ENCODE measurements around the gene WDFY2. TPM values are rescaled to one million over a fixed set of nuclear protein-coding genes. Genes with fewer than 3 reads are reported as not detected.

Gene WDFY2
- total and polyA plus RNA-seq, 2 experiments from 2014 or later: 6.9 to 14.2 TPM

DNA sequence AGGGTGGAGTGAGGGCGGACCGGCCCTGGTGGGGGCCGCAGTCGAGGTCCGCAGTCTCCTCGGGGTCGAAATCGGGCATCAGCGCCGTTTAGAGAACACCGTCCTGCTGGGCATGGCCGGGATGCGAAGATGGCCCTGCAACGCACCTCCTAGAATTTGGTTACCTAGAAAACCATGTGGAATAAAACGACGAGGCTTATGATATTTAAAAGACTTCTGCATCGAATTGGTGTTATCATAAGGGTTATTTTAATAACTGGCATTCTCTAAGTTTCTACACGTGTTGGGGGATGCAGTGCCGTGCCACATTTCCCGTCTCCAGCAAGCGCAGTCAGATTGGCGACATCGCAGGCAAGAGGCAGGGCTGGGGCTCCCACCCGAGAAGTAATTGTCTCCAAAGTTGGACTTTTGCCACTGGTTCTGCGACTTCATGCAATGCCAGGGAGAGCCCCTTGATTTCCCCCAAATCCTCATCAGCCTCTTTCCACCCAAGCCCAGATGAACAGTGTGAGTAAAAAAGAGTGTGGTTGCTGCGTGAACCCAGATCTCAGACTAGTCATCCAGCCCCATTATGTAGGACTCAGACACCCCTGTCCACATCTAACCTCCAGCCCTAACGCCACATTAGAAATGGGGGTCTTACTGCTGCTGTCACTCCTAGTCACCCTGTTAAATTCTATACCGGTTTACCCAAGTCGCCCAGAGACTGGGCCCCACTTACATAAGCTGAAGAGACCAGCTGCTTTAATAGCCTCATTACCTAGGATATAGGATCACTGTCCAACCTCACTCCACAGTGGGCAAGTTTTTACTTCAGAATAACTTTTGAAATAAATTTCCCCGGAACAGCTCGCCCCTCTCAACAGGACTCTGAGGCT is 220.3 kb downstream of the WDFY2 start:
- Histone ChIP-seq H2AFZ (peak overlapping the region; percentile 77), H3K4me3 (peak overlapping the region; percentile 85), H3K27ac (peak overlapping the region; percentile 88), H3K9me2 (ENCODE audit: insufficient read depth) (no peaks in the 10 kb centered on the region), H3F3A (ENCODE audit: insufficient read depth) (peaks cover 25% of the 10 kb centered on the region), H3K4me1 (ENCODE audit: insufficient read depth) (peaks cover 17% of the 10 kb centered on the region), H3K36me3 (ENCODE audit: low read depth) (no peaks in the 10 kb centered on the region), H3K27me3 (replicated peaks; ENCODE audit: insufficient read depth) (no peaks in the 10 kb centered on the region), H3K79me2 (ENCODE audit: insufficient read depth) (no peaks in the 10 kb centered on the region), H3K4me2 (ENCODE audit: unreplicated experiment) (peak overlapping the region; percentile 87), H4K20me1 (ENCODE audit: insufficient read depth) (no peaks in the 10 kb centered on the region), H3K9ac (peak overlapping the region; percentile 91), H3K9me3 (ENCODE audit: low read depth) (no peaks in the 10 kb centered on the region)
- 10 to 13% methylated on average over 31 of the region's 31 CpGs for WGBS, 2 experiments (ENCODE audit: low coverage in 1 of 2, low lambda C conversion rate in 2 of 2, missing lambda C conversion rate in 2 of 2)
- DNase-seq: peak; percentile 40
- no peak for TF ChIP-seq EZH2phosphoT487 (IDR thresholded peaks at IDR 0.05; ENCODE audit: insufficient read depth, low read depth)
- no peak for TF ChIP-seq EZH2 (IDR thresholded peaks at IDR 0.05; ENCODE audit: insufficient read depth, poor library complexity, severe bottlenecking)
- in situ Hi-C loops (cut with MboI): no loop called here

DNA sequence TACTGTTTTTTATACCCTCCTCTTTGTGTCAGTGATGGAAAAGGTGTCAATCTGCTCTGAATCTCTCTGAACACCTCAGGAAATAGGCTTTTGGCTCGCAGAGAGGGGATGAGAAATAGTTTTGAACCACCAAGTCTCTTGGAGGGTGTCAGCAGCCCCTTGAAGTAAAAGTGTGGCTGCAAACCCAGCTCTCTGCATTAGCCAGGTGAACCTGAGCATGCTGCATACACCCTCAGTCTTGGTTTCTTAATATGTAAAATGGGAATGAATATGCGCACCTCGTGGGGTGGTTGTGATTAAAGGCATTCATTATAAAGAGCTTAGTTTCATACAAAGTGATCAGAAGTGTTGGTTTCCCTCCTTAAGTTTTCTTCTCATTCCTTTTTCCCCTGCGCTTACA is 221.1 kb downstream of the WDFY2 start:
- Histone ChIP-seq H3K27me3 (replicated peaks; ENCODE audit: insufficient read depth) (no peaks in the 10 kb centered on the region), H3K9me3 (ENCODE audit: low read depth) (no peaks in the 10 kb centered on the region), H3K27ac (no peak overlapping the region), H3K36me3 (ENCODE audit: low read depth) (no peaks in the 10 kb centered on the region), H4K20me1 (ENCODE audit: insufficient read depth) (no peaks in the 10 kb centered on the region), H3K9me2 (ENCODE audit: insufficient read depth) (no peaks in the 10 kb centered on the region), H3K79me2 (ENCODE audit: insufficient read depth) (no peaks in the 10 kb centered on the region), H2AFZ (no peak overlapping the region), H3F3A (ENCODE audit: insufficient read depth) (peaks cover 25% of the 10 kb centered on the region), H3K9ac (no peak overlapping the region), H3K4me2 (ENCODE audit: unreplicated experiment) (peak overlapping the region; percentile 87), H3K4me3 (peak overlapping the region; percentile 85; the same call in 1 of the 2 replicates), H3K4me1 (ENCODE audit: insufficient read depth) (peaks cover 17% of the 10 kb centered on the region)
- TF ChIP-seq EZH2 (IDR thresholded peaks at IDR 0.05; ENCODE audit: insufficient read depth, poor library complexity, severe bottlenecking): no peak
- no peak for TF ChIP-seq EZH2phosphoT487 (IDR thresholded peaks at IDR 0.05; ENCODE audit: insufficient read depth, low read depth)
- no peak for DNase-seq
- in situ Hi-C loops (cut with MboI): no loop called here
- 96 to 99% methylated on average over 4 of the region's 4 CpGs for WGBS, 2 experiments (ENCODE audit: low coverage in 1 of 2, low lambda C conversion rate in 2 of 2, missing lambda C conversion rate in 2 of 2)

GRCh38 chr13:51805925-51806324 is 221.7 kb downstream of the WDFY2 start:
- H3K9ac ChIP-seq: no peak overlapping the region
- H3K79me2 ChIP-seq (ENCODE audit: insufficient read depth): no peaks in the 10 kb centered on the region
- H3K27ac ChIP-seq: no peak overlapping the region
- no peaks in the 10 kb centered on the region for H3K9me2 ChIP-seq (ENCODE audit: insufficient read depth)
- in situ Hi-C loops (cut with MboI): no loop called here
- H3F3A ChIP-seq (ENCODE audit: insufficient read depth): peaks cover 25% of the 10 kb centered on the region
- peaks cover 17% of the 10 kb centered on the region for H3K4me1 ChIP-seq (ENCODE audit: insufficient read depth)
- no peaks in the 10 kb centered on the region for H4K20me1 ChIP-seq (ENCODE audit: insufficient read depth)
- TF ChIP-seq EZH2 (IDR thresholded peaks at IDR 0.05; ENCODE audit: insufficient read depth, poor library complexity, severe bottlenecking) (no peak), EZH2phosphoT487 (IDR thresholded peaks at IDR 0.05; ENCODE audit: insufficient read depth, low read depth) (no peak)
- WGBS, 2 experiments (ENCODE audit: low coverage in 1 of 2, low lambda C conversion rate in 2 of 2, missing lambda C conversion rate in 2 of 2): 65 to 76% methylated on average over 2 of the region's 2 CpGs
- H3K4me3 ChIP-seq: no peak overlapping the region
- H3K4me2 ChIP-seq (ENCODE audit: unreplicated experiment): no peak overlapping the region
- H3K27me3 ChIP-seq (replicated peaks; ENCODE audit: insufficient read depth): no peaks in the 10 kb centered on the region
- no peak overlapping the region for H2AFZ ChIP-seq
- H3K9me3 ChIP-seq (ENCODE audit: low read depth): no peaks in the 10 kb centered on the region
- no peak for DNase-seq
- no peaks in the 10 kb centered on the region for H3K36me3 ChIP-seq (ENCODE audit: low read depth)

DNA sequence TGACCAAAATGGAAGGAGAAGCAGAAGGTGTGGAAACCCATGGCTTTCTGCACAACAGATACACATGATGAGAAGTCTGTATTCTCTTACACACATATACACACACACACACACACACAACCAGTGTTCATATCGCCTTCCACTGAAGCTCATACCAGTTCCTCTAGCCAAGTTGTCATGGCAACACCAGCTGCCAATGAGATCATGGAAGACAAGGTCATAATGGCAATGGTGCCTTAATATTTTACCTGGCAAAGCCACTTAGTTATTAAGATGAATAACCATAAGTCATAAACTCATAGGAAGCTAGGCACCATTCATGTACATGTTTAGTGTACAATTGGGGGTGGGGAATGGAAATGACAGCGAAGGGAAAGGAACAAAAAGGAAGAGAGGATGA is 222.3 kb downstream of the WDFY2 start:
- 45 to 65% methylated on average over 2 of the region's 2 CpGs for WGBS, 2 experiments (ENCODE audit: low coverage in 1 of 2, low lambda C conversion rate in 2 of 2, missing lambda C conversion rate in 2 of 2)
- Histone ChIP-seq H3K4me3 (no peak overlapping the region), H3K79me2 (ENCODE audit: insufficient read depth) (no peaks in the 10 kb centered on the region), H2AFZ (no peak overlapping the region), H3K27me3 (replicated peaks; ENCODE audit: insufficient read depth) (no peaks in the 10 kb centered on the region), H3F3A (ENCODE audit: insufficient read depth) (peaks cover 19% of the 10 kb centered on the region), H3K27ac (no peak overlapping the region), H3K36me3 (ENCODE audit: low read depth) (no peaks in the 10 kb centered on the region), H4K20me1 (ENCODE audit: insufficient read depth) (no peaks in the 10 kb centered on the region), H3K9me2 (ENCODE audit: insufficient read depth) (no peaks in the 10 kb centered on the region), H3K9ac (no peak overlapping the region), H3K9me3 (ENCODE audit: low read depth) (no peaks in the 10 kb centered on the region), H3K4me2 (ENCODE audit: unreplicated experiment) (no peak overlapping the region), H3K4me1 (ENCODE audit: insufficient read depth) (peaks cover 17% of the 10 kb centered on the region)
- peak; percentile 57 for DNase-seq
- TF ChIP-seq EZH2 (IDR thresholded peaks at IDR 0.05; ENCODE audit: insufficient read depth, poor library complexity, severe bottlenecking): no peak
- TF ChIP-seq EZH2phosphoT487 (IDR thresholded peaks at IDR 0.05; ENCODE audit: insufficient read depth, low read depth): no peak
- in situ Hi-C loops (cut with MboI): no loop called here

Measured in GM23248 (cell line).